B cell (primary cell): Measurements from ENCODE around the gene LLCFC1. TPM values are rescaled to one million over a fixed set of nuclear protein-coding genes. Genes with fewer than 3 reads are reported as not detected.

ENCODE experiments used
- ATAC-seq: fragments of 200-7000 bp; cut with Tn5 transposase; one replicate; pipeline ENCODE4 v1.10.0; 2021; ENCODE audit warnings: low read depth, mild to moderate bottlenecking, moderate number of reproducible peaks, moderate library complexity
- CTCF ChIA-PET: fragments of 350-600 bp; sonication (Branson Sonifier 250); formaldehyde crosslinking; loops from one replicate; lab custom pipeline; 2021; ENCODE audit warnings: antibody characterized with exemption, inconsistent platforms; lab: Charles Lee
- POLR2A ChIA-PET: fragments of 350-600 bp; sonication (Branson Sonifier 250); formaldehyde crosslinking; loops from one replicate; lab custom pipeline; 2021; ENCODE audit warnings: antibody characterized with exemption; lab: Charles Lee
- DNase-seq: peaks from one replicate; pipeline ENCODE4 v3.0.0; 2013
- H2AFZ ChIP-seq: 2 replicates; pipeline ENCODE4 v1.6.1; 2012; ENCODE audit warnings: mild to moderate bottlenecking, low read depth, low read length; ENCODE audit not compliant: insufficient read depth, poor library complexity, severe bottlenecking
- H3K27ac ChIP-seq, 2 donors: 1 replicate in 1 of 2; 2 replicates in 1 of 2; pipeline ENCODE4 v1.5.1; 2012 to 2013; ENCODE audit warnings: low read length in 2 of 2, mild to moderate bottlenecking in 2 of 2, moderate library complexity in 1 of 2
- H3K27me3 ChIP-seq, 4 experiments: fragments of 200-600 bp in 1 of 4; sonication (generic) in 1 of 4; replicated peaks in 1 of 4; 1 replicate in 2 of 4; 2 replicates in 2 of 4; pipeline versions ENCODE4 v1.6.1 to v1.7.0; 2013 to 2016; ENCODE audit warnings: low read length in 3 of 4, mild to moderate bottlenecking in 2 of 4, mixed read lengths in 1 of 4, moderate library complexity in 1 of 4; ENCODE audit not compliant: insufficient read depth in 4 of 4, control insufficient read depth in 3 of 4; ENCODE audit errors: control extremely low read depth in 1 of 4
- H3K36me3 ChIP-seq, 2 experiments: replicated peaks in 1 of 2; 1 replicate in 1 of 2; 2 replicates in 1 of 2; pipeline versions ENCODE4 v1.6.1 to v1.7.1; 2013; ENCODE audit warnings: low read length in 1 of 2; ENCODE audit not compliant: insufficient read depth in 2 of 2, control insufficient read depth in 1 of 2; ENCODE audit errors: control extremely low read depth in 1 of 2, extremely low read depth in 1 of 2
- H3K4me1 ChIP-seq, 2 donors: fragments of 200-600 bp in 1 of 2; sonication (generic) in 1 of 2; 1 replicate in 1 of 2; 2 replicates in 1 of 2; pipeline versions ENCODE4 v1.5.1 to v1.6.1; 2013 to 2017; ENCODE audit warnings: low read length in 2 of 2; ENCODE audit not compliant: control insufficient read depth in 2 of 2, insufficient read depth in 2 of 2
- H3K4me2 ChIP-seq: replicated peaks from 2 replicates; pipeline ENCODE3; 2012; ENCODE audit warnings: mild to moderate bottlenecking, low read depth, low read length; ENCODE audit not compliant: poor library complexity, severe bottlenecking
- H3K4me3 ChIP-seq, 5 experiments: fragments of 200-600 bp in 1 of 5; sonication (generic) in 1 of 5; 1 replicate in 3 of 5; 2 replicates in 2 of 5; pipeline versions ENCODE4 v1.5.1 to v1.7.0; 2011 to 2016; ENCODE audit warnings: low read length in 4 of 5, mild to moderate bottlenecking in 4 of 5, low read depth in 2 of 5, control low read depth in 1 of 5, moderate library complexity in 1 of 5; ENCODE audit not compliant: insufficient read depth in 1 of 5; ENCODE audit errors: control extremely low read depth in 1 of 5, extremely low read depth in 1 of 5
- H3K79me2 ChIP-seq: fragments of 200-600 bp; sonication (generic); one replicate; pipeline ENCODE4 v1.6.0; 2016; ENCODE audit warnings: low read length; ENCODE audit not compliant: control insufficient read depth, insufficient read depth
- H3K9ac ChIP-seq: fragments of 200-600 bp; sonication (generic); 2 replicates; pipeline ENCODE4 v1.6.1; 2017; ENCODE audit warnings: mild to moderate bottlenecking, low read length, moderate library complexity
- H3K9me3 ChIP-seq, 3 donors: one replicate each; pipeline versions ENCODE4 v1.6.1 to v1.7.1; 2013; ENCODE audit warnings: low read length in 2 of 3; ENCODE audit not compliant: control insufficient read depth in 2 of 3, insufficient read depth in 1 of 3; ENCODE audit errors: control extremely low read depth in 1 of 3
- H4K20me1 ChIP-seq: 2 replicates; pipeline ENCODE4 v1.6.0; 2012; ENCODE audit warnings: mild to moderate bottlenecking, low read length; ENCODE audit not compliant: insufficient read depth, control insufficient read depth, poor library complexity, severe bottlenecking
- H3K27ac Mint-ChIP-seq: one replicate; pipeline ENCODE4 v1.8.0; 2021; ENCODE audit warnings: mixed read lengths
- H3K27me3 Mint-ChIP-seq: one replicate; pipeline ENCODE4 v1.8.0; 2021; ENCODE audit warnings: mixed read lengths
- H3K4me1 Mint-ChIP-seq: one replicate; pipeline ENCODE4 v1.8.0; 2021; ENCODE audit warnings: mixed read lengths
- H3K4me3 Mint-ChIP-seq: one replicate; pipeline ENCODE4 v1.8.0; 2021; ENCODE audit warnings: mixed read lengths
- H3K9me3 Mint-ChIP-seq: one replicate; pipeline ENCODE4 v1.8.0; 2022; ENCODE audit warnings: mixed read lengths; ENCODE audit not compliant: insufficient read depth
- EZH2 ChIP-seq: IDR thresholded peaks from 2 replicates; pipeline ENCODE4 v1.6.1; 2012; ENCODE audit warnings: borderline replicate concordance, low read depth, mild to moderate bottlenecking, moderate library complexity, low read length; ENCODE audit not compliant: insufficient read depth, poor library complexity, severe bottlenecking
- WGBS: methylation state at CpG from one replicate; pipeline ENCODE4 v1.1.5; 2013; ENCODE audit warnings: missing lambda C conversion rate; ENCODE audit not compliant: insufficient coverage; 5-methylcytosine and 5-hydroxymethylcytosine counted together
- intact Hi-C: fragments of 100-400 bp; cut with micrococcal nuclease; formaldehyde crosslinking; loops from one replicate; pipeline ENCODE4 v1.10.0; 2022
- polyA plus RNA-seq: library from polyadenylated mRNA; depleted of rRNA; stranded (reverse); fragments of >200 nt; gene quantifications from 2 replicates; pipeline ENCODE4 v1.2.3, GENCODE V29; 2012
- total RNA-seq, 2 donors: library from RNA; stranded (reverse); fragments of 120-200 nt in 1 of 2; gene quantifications; 1 replicate in 1 of 2; 2 replicates in 1 of 2; pipeline versions ENCODE4 v1.2.3 to v1.2.4, GENCODE V29; 2013 to 2022
- TF ChIP-seq, protein P1 (sequence below): fragments of 200-600 bp; IDR thresholded peaks from one replicate; pipeline ENCODE4 v1.8.0; 2022; ENCODE audit warnings: antibody characterized with exemption, mild to moderate bottlenecking

LLCFC1 gene
- total and polyA plus RNA-seq, 2 donors (not counting 1 experiment from before 2014, with no cell fraction given) = not detected

DNA sequence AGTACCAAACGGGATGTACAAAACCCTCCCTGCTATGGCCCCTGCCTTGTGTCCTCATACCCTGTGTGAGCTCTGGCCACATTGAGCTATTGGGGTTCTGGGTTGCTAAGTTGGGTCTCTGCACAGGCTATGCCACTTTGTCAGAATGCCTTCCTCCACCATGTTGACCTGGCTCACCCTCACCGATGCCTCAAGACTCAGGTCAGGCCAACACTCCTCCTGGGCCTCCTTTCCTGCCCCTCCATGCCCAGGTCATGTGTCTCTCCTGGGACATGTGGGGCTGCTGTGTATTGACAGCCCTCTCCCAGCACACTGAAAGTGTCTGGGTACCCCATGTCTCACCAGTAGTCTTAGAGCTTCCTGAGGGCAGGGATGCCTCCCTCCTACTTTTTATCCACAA, 20.4 kb upstream of the LLCFC1 start:
- no peaks in the 10 kb centered on the region for H3K36me3 ChIP-seq
- H3K4me1 ChIP-seq = no peaks in the 10 kb centered on the region
- TF ChIP-seq EZH2 = no peak
- TF ChIP-seq, protein P1, sequence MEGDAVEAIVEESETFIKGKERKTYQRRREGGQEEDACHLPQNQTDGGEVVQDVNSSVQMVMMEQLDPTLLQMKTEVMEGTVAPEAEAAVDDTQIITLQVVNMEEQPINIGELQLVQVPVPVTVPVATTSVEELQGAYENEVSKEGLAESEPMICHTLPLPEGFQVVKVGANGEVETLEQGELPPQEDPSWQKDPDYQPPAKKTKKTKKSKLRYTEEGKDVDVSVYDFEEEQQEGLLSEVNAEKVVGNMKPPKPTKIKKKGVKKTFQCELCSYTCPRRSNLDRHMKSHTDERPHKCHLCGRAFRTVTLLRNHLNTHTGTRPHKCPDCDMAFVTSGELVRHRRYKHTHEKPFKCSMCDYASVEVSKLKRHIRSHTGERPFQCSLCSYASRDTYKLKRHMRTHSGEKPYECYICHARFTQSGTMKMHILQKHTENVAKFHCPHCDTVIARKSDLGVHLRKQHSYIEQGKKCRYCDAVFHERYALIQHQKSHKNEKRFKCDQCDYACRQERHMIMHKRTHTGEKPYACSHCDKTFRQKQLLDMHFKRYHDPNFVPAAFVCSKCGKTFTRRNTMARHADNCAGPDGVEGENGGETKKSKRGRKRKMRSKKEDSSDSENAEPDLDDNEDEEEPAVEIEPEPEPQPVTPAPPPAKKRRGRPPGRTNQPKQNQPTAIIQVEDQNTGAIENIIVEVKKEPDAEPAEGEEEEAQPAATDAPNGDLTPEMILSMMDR = no peak
- DNase-seq (no peak), ATAC-seq (no peak)
- peaks cover 0 to 4% (median 0%) of the 10 kb centered on the region in 4 experiments for H3K27me3 ChIP-seq
- 100% methylated on average over 1 of the region's 2 CpGs for WGBS
- H3K9me3 Mint-ChIP-seq = no peaks in the 10 kb centered on the region
- H3K9me3 ChIP-seq = no peaks in the 10 kb centered on the region
- no peak overlapping the region for H3K4me2 ChIP-seq
- H3K4me1 Mint-ChIP-seq = no peaks in the 10 kb centered on the region
- no peak overlapping the region for H3K27ac ChIP-seq
- peaks cover 24% of the 10 kb centered on the region for H3K27me3 Mint-ChIP-seq
- intact Hi-C loops = no loop called here
- no peak overlapping the region for H2AFZ ChIP-seq
- H3K4me3 ChIP-seq = no peak overlapping the region
- H4K20me1 ChIP-seq = no peaks in the 10 kb centered on the region
- POLR2A ChIA-PET = no interaction called here
- CTCF ChIA-PET = interaction anchor here (1.3 kb wide), 1 partner anchor 9 kb away, joined by 3 read pairs; no protein-coding TSS in a partner anchor
- H3K4me3 Mint-ChIP-seq = no peak overlapping the region
- no peak overlapping the region for H3K27ac Mint-ChIP-seq
- no peak overlapping the region for H3K9ac ChIP-seq
- H3K79me2 ChIP-seq = no peaks in the 10 kb centered on the region

DNA sequence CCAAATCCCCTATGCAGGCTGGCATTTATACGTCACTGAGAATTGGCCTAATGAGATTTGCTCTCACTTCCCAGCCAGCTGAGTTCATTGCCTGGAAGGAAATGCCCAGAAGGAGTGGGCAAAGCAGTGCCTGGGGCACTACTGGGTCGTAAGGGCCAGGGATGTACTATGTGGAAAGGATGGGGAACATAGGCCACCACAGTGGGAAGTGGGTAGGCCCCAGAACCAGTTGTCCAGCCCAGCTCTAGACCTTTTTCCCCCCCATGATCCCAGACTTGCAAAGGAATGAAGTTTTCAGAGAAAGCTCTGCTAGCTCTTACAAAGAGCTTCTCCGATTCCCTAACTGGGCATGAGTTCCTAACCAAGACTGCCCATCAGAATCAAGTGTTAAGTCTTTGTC, 19.6 kb upstream of the LLCFC1 start:
- Histone ChIP-seq H4K20me1 (no peaks in the 10 kb centered on the region), H3K27ac (no peak overlapping the region), H3K9me3 (no peaks in the 10 kb centered on the region), H3K9ac (no peak overlapping the region), H3K79me2 (no peaks in the 10 kb centered on the region), H3K36me3 (no peaks in the 10 kb centered on the region), H3K4me2 (no peak overlapping the region), H3K4me1 (no peaks in the 10 kb centered on the region), H2AFZ (no peak overlapping the region), H3K4me3 (no peak overlapping the region), H3K27me3 (peaks cover 0 to 4% (median 0%) of the 10 kb centered on the region in 4 experiments)
- WGBS = 93% methylated on average over 3 of the region's 3 CpGs
- Mint-ChIP-seq H3K9me3 (no peaks in the 10 kb centered on the region), H3K4me1 (no peaks in the 10 kb centered on the region), H3K27me3 (peaks cover 17% of the 10 kb centered on the region), H3K27ac (no peak overlapping the region), H3K4me3 (no peak overlapping the region)
- no peak for TF ChIP-seq EZH2
- TF ChIP-seq, protein P1 = no peak
- POLR2A ChIA-PET = interaction anchor here (0.6 kb wide), 1 partner anchor 267 kb away, joined by 4 read pairs; no protein-coding TSS in a partner anchor
- intact Hi-C loops = no loop called here
- DNase-seq (no peak), ATAC-seq (no peak)
- CTCF ChIA-PET = interaction anchor here (1.3 kb wide), 1 partner anchor 10 kb away, joined by 3 read pairs; no protein-coding TSS in a partner anchor
